ENCODE data around the gene CYP2W1.

GRCh38 chr7:945556-946255, 37.3 kb upstream of the CYP2W1 start:
- TF ChIP-seq POLR2A (IDR thresholded peaks at IDR 0.05; ENCODE audit: low read depth, low read length), result no peak
- TF ChIP-seq EZH2 (IDR thresholded peaks at IDR 0.05; ENCODE audit: borderline replicate concordance, low read depth, low read length, severe bottlenecking), result no peak
- no peak for TF ChIP-seq FOS (IDR thresholded peaks at IDR 0.05; ENCODE audit: borderline replicate concordance, insufficient read depth, low read length)
- no peak for TF ChIP-seq CTCF (IDR thresholded peaks at IDR 0.05; ENCODE audit: extremely low read depth in 1 of 2, insufficient read depth in 1 of 2, low read depth in 1 of 2, low read length in 2 of 2)
- no peak for TF ChIP-seq POLR2AphosphoS5 (IDR thresholded peaks at IDR 0.05; ENCODE audit: insufficient read depth, low read depth, low read length)
- TF ChIP-seq MYC (IDR thresholded peaks at IDR 0.05; ENCODE audit: low read depth, low read length), result no peak
- no peak for TF ChIP-seq MAX (IDR thresholded peaks at IDR 0.05; ENCODE audit: insufficient read depth, insufficient read length)
- no peak for TF ChIP-seq GATA2 (IDR thresholded peaks at IDR 0.05; ENCODE audit: insufficient read depth, insufficient read length, low read depth, low read length)
- TF ChIP-seq JUN (IDR thresholded peaks at IDR 0.05; ENCODE audit: borderline replicate concordance, insufficient read depth, insufficient read length, low read depth), result no peak

Measured in endothelial cell of umbilical vein (primary cell).